ENCODE measurements around the gene HIRA. TPM values are rescaled to one million over a fixed set of nuclear protein-coding genes. Genes with fewer than 3 reads are reported as not detected.

Gene HIRA
- total RNA-seq, 1 donor from 2014 or later, result 23.3 TPM

GRCh38 chr22:19291580-19292457 lies 139.7 kb downstream of the HIRA start, which contains the start of gene CLTCL1:
TSS of gene CLTCL1 (minus strand) at chr22:19291719. CDS start at chr22:19291641, 78 bp downstream.
- intact Hi-C loops (cut with DNase I), result no loop called here
- Histone ChIP-seq H3K27ac (peak within 1 kb of the TSS; percentile 69), H3K4me3 (peak within 1 kb of the TSS; percentile 66), H3K36me3 (no peaks in the 10 kb centered on the region), H3K27me3 (no peaks in the 10 kb centered on the region), H3K4me1 (peaks cover 14% of the 10 kb centered on the region), H3K9me3 (no peaks in the 10 kb centered on the region)
- no peak for TF ChIP-seq CTCF (IDR thresholded peaks at IDR 0.05)
- DNase-seq (peak; percentile 92), ATAC-seq (peak; percentile 94)

- no peak for TF ChIP-seq CTCF (IDR thresholded peaks at IDR 0.05)
- Histone ChIP-seq H3K27me3 (no peaks in the 10 kb centered on the region), H3K9me3 (no peaks in the 10 kb centered on the region), H3K27ac (peak overlapping the region; percentile 67), H3K36me3 (no peaks in the 10 kb centered on the region), H3K4me1 (peaks cover 14% of the 10 kb centered on the region), H3K4me3 (peak overlapping the region; percentile 66)
- intact Hi-C loops (cut with DNase I), result no loop called here
- DNase-seq (peak; percentile 78), ATAC-seq (peak; percentile 67)
Observed at GRCh38 chr22:19291218-19291579, 140.3 kb downstream of the HIRA start.

GRCh38 chr22:19290400-19291217 lies 140.9 kb downstream of the HIRA start:
- peak overlapping the region; percentile 67 for H3K27ac ChIP-seq
- ATAC-seq, result peak; percentile 1
- no peak for TF ChIP-seq CTCF (IDR thresholded peaks at IDR 0.05)
- no peak for DNase-seq
- peaks cover 14% of the 10 kb centered on the region for H3K4me1 ChIP-seq
- H3K4me3 ChIP-seq, result peak overlapping the region; percentile 66
- H3K27me3 ChIP-seq, result no peaks in the 10 kb centered on the region
- intact Hi-C loops (cut with DNase I), result no loop called here
- no peaks in the 10 kb centered on the region for H3K9me3 ChIP-seq
- no peaks in the 10 kb centered on the region for H3K36me3 ChIP-seq

GRCh38 chr22:19289475-19290161 lies 141.9 kb downstream of the HIRA start:
- no peak for ATAC-seq
- TF ChIP-seq CTCF (IDR thresholded peaks at IDR 0.05), result no peak
- intact Hi-C loops (cut with DNase I), result no loop called here

GRCh38 chr22:19287889-19288288 lies 143.6 kb downstream of the HIRA start:
- no peak overlapping the region for H3K27ac ChIP-seq
- intact Hi-C loops (cut with DNase I), result no loop called here
- TF ChIP-seq CTCF (IDR thresholded peaks at IDR 0.05), result no peak
- no peak overlapping the region for H3K4me3 ChIP-seq
- H3K36me3 ChIP-seq, result no peaks in the 10 kb centered on the region
- no peaks in the 10 kb centered on the region for H3K9me3 ChIP-seq
- DNase-seq (no peak), ATAC-seq (no peak)
- H3K27me3 ChIP-seq, result no peaks in the 10 kb centered on the region
- H3K4me1 ChIP-seq, result peaks cover 14% of the 10 kb centered on the region

More at GRCh38 chr22:19289475-19290161, 141.9 kb downstream of the HIRA start:
- H3K36me3 ChIP-seq, result no peaks in the 10 kb centered on the region
- no peaks in the 10 kb centered on the region for H3K27me3 ChIP-seq
- no peak overlapping the region for H3K27ac ChIP-seq
- no peaks in the 10 kb centered on the region for H3K9me3 ChIP-seq
- peaks cover 14% of the 10 kb centered on the region for H3K4me1 ChIP-seq
- DNase-seq, result no peak
- no peak overlapping the region for H3K4me3 ChIP-seq
